Skin of body (tissue), 2 donors: ENCODE data around the gene PSKH1. TPM values are rescaled to one million over a fixed set of nuclear protein-coding genes. Genes with fewer than 3 reads are reported as not detected.

Source experiments
- DNase-seq: peaks from one replicate; lab custom pipeline; 2025; lab: John Stamatoyannopoulos, UW
- total RNA-seq: library from RNA; depleted of rRNA; stranded (reverse); fragments of >200 nt; gene quantifications from one replicate; pipeline ENCODE4 v1.2.3, GENCODE V29; 2014

The PSKH1 gene
- total RNA-seq, 1 donor from 2014 or later = 8.3 TPM

DNA sequence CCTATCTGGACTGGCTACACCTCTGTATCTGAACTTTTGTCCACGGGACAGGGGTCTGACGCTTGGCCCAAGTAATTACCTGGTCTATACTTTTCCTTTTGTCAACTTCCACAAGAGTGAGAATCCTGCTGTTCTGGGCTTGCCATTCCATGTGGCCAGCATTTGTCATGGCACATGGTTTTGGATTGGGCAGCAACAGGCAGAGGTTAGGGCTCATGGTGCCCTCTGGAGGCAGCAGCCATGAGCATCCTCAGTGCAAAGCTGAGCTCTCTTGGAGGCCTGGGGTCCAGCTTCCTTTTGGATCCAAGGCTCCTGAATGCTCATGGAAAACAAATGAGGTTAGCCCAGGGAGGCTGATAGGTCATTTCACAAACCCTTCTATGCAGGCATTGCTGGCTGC is 27.7 kb upstream of the PSKH1 start:
- DNase-seq = no peak

GRCh38 chr16:67868290-67868689 is 24.8 kb upstream of the PSKH1 start:
- DNase-seq = no peak

- no peak for DNase-seq
Measured at GRCh38 chr16:67869653-67870052, 23.4 kb upstream of the PSKH1 start.

DNA sequence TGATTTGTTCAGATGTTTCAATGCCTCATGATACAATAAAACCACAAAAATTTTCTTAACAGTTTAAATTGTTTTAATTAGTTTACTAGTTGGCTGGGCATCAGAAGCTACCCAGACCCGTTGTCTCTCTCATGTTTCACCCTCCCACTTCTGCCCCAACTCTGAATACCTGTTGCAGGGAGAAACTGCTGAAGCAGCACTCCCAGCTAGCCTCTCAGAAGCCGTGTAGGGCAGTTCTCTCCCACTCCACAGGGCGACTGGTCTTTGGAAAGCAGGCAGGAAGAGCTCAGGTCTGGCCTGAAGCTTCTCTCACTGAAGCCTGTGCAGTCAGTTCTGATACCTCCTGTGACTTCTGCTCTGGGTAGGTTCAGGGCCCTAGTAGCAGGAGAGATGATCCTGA is 21.8 kb upstream of the PSKH1 start:
- no peak for DNase-seq

DNA sequence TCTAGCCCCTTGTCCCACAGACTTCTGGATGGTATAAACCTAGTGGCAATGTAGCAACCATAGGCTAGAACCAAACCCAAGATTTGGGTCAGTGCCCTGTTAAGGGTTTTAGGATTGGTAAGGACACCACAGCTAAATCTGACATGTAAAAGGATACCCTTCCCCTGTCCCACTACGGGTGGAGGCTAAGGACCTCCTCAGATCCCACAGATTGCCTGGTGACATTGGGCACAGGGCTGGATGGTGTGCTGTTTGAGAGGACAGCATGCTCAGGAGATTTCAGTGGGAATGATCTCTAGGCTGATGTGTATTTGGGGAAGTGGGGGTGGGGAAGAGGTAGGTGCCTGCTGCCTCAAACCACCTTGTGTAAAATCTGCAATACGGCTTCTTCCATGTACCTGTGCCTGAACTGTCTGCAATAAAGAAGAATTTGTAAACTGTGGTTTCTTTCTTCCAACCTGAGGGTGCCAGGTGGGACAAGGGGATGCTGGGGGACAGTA is 20.9 kb upstream of the PSKH1 start:
- DNase-seq = no peak

DNA sequence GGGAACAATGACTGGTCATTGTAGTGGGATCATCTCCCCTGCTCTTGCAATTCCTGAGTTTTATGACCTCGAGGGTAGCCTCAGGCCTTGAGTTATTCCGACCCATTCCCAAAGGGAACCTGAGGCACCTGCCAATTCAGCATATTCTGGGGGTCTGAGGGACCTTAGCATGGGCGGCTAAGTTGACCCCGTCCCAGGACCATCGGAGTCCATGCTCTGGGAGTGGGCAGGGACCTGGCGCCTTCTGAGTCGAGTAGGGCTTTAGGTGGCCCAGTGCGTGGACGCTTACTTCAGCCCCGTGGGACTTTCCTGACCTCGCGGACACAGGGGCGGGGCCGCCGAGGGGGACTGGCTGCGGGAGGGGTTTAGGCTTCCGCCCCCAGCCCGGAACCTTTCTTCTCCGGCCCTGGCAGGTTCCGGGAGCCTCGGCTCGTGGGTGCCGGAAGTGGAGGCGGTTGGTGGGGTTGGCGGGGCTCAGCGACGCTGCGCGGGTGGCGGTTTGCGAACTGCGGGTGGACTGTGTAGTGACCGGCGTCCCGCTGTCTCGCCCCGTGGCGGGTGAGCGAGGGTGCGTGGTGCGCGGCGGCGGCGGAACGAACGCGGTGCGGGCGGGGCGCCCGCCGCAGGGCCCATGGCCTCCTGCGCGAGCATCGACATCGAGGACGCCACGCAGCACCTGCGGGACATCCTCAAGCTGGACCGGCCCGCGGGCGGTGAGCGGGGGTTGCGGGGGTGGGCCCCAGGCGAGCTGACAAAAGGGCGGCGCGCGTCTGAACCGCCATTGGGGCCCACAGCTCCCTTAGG is 20.2 kb upstream of the PSKH1 start, which contains the start of gene EDC4:
Gene EDC4 (plus strand): TSS at position 422 of the 804 bp plus-strand sequence. CDS start 210 bp downstream, at position 632.
- peak; percentile 59 for DNase-seq

DNA sequence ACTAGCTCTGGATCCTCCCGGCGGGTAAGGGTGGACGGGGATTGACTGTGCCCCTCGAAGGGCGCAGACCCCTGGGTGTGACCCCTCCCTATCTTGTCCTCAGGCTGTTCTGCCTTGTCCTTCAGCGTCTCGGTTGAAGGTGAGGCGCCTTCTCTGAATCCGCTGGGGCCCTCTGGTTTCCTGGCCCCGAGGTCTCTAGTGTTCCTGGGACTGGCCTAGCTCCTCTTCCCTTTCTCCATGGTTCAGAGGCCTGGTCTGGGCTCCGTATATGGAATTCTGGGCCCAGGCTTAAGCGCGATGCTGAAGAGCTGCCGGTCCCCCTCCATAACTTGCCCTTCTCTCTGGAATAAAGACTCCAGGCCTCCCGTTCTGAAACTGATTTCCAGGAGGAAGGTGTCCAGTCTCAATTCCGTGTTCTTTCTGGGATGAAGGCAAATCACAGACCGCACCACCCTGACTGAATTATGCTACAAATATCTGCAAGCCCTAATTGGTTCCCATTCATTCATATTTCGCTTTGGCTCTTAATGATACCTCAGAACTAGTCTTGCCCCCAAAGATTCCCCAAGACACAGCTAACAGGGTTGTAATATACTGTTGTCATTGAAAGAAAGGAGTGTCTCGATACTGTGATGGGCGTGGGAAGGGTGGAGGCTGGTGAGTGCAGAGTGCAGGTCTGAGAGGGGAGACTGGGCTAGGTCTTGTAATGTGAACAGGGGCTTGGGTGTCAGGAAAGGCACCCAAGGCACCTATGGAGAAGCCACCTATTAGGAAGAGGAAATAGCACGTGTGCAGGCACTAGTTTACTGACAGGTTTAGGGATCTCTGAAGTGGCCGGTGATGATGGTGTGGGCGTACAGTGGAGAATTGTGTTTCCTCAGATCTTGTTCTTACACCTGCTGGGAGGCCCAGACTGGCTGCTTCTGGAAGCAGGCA is 19.4 kb upstream of the PSKH1 start:
- no peak for DNase-seq

GRCh38 chr16:67874372-67874771 is 18.7 kb upstream of the PSKH1 start:
- no peak for DNase-seq

GRCh38 chr16:67877064-67877463 is 16.0 kb upstream of the PSKH1 start:
- no peak for DNase-seq

DNA sequence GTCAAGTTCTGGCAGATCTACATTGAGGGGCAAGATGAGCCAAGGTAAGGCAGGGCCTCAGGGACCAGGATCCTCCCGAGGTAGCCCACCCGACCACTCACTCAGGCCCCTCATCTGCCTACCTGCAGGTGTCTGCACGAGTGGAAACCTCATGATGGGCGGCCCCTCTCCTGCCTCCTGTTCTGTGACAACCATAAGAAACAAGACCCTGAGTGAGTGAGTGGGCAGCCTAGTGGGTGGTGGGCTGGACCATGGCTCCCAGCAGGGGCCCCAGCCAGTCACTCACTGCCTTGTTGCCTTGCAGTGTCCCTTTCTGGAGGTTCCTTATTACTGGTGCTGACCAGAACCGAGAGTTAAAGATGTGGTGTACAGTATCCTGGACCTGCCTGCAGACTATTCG is 14.8 kb upstream of the PSKH1 start:
- no peak for DNase-seq

GRCh38 chr16:67878846-67879245 is 14.2 kb upstream of the PSKH1 start:
- DNase-seq = no peak

GRCh38 chr16:67879462-67879861 is 13.6 kb upstream of the PSKH1 start:
- no peak for DNase-seq

DNA sequence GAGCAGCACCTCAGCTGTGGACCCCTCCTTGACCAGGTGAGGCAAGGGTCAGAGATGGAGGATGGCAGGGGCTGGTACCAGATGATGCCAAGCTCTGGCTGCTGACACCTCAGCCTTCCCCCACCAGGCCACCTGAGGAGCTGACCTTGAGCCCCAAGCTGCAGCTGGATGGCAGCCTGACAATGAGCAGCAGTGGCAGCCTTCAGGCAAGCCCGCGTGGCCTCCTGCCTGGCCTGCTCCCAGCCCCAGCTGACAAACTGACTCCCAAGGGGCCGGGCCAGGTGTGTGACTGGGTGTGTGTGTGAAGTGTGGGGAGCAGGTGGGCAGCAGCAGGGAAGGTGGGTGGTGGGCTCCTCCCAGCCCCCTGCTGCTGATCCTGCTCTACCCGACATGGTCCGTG is 13.1 kb upstream of the PSKH1 start:
- DNase-seq = no peak

- DNase-seq = no peak
Measured at GRCh38 chr16:67880584-67880983, 12.5 kb upstream of the PSKH1 start.

- DNase-seq = no peak
Measured at GRCh38 chr16:67881621-67882161, 11.4 kb upstream of the PSKH1 start.

DNA sequence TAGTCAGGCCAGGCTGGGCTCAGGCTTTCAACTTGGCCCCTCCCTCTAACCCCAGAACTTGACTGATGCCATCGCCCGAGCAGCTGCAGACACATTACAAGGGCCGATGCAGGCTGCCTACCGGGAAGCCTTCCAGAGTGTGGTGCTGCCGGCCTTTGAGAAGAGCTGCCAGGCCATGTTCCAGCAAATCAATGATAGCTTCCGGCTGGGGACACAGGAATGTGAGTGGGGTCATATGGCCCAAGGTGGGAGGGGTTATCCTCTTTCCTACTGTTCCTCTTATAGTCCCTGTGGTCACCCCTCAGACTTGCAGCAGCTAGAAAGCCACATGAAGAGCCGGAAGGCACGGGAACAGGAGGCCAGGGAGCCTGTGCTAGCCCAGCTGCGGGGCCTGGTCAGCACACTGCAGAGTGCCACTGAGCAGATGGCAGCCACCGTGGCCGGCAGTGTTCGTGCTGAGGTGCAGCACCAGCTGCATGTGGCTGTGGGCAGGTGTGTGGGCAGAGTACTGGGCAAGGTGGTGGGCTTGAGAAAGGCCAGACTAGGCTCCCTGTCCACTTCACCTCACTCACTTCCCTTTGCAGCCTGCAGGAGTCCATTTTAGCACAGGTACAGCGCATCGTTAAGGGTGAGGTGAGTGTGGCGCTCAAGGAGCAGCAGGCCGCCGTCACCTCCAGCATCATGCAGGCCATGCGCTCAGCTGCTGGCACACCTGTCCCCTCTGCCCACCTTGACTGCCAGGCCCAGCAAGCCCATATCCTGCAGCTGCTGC is 10.5 kb upstream of the PSKH1 start:
- peak; percentile 17 for DNase-seq

DNA sequence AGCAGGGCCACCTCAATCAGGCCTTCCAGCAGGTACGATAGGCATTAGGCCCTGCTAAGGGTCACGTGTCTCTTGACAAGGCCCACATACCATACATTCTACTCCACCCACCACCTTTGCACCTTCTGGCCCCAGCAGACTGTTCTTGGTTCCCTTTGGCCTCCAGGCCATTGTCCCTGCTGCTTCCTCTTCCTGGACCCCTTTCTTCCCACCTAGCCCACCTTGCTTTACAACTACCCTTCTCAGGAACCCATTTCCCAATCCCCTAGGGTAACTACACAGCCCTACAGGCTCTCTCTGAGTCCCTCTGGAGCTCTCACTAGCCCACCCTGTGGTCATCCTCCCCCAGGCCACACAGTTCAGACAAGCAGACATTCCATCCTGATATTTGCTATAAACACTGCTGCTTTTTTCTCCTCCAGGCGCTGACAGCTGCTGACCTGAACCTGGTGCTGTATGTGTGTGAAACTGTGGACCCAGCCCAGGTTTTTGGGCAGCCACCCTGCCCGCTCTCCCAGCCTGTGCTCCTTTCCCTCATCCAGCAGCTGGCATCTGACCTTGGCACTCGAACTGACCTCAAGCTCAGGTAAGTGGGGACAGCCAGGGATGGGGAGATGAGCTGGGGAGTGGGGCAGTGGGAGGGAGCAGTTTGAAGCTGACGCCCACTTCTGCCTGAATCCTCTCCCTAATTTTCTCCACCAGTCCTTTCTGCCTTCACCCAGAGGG is 9.7 kb upstream of the PSKH1 start:
- DNase-seq = no peak

- no peak for DNase-seq
Measured at GRCh38 chr16:67883872-67884261, 9.2 kb upstream of the PSKH1 start.

DNA sequence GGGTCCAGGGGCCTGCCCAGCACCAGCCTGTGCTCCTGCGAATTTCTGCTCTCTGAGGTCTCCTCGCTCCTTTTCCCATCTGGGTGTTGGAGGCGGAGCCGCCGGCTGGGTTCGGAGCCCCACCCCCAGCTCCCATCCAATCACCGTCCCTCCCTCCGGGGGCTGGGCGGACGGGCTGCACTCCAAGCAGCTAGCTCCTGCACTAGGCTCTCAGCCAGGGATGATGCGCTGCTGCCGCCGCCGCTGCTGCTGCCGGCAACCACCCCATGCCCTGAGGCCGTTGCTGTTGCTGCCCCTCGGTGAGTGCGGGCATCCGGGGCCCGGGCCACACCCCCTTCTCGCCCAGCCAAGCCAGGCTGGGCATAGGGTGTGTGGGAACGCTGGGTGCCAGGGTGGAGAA is 8.4 kb upstream of the PSKH1 start, which contains the start of gene NRN1L:
Gene NRN1L (plus strand): TSS at position 202 of the 400 bp plus-strand sequence. CDS start 19 bp downstream, at position 221.
- peak; percentile 75 for DNase-seq

DNA sequence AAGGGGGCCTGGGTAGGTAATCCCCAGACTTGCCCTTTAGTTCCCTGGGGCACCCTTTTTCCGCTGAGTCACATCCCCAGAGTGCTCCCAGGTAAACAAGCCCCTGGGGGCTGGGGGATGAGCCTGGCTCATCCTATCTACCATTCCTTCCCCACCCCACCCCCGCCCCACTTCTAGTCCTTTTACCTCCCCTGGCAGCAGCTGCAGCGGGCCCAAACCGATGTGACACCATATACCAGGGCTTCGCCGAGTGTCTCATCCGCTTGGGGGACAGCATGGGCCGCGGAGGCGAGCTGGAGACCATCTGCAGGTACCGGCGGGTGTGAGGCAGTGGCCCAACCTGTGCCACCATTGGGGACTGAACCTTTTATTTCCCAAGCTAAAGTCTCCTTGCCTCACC is 7.5 kb upstream of the PSKH1 start:
- no peak for DNase-seq
